Aorta (tissue), 5 donors: ENCODE results near the gene SCFD2. TPM values are rescaled to one million over a fixed set of nuclear protein-coding genes. Genes with fewer than 3 reads are reported as not detected.
A peak's percentile ranks its signal among the peaks of the same experiment; 100 is the strongest.

ENCODE experiments used
- ATAC-seq: fragments of 200-7000 bp; cut with Tn5 transposase; one replicate; pipeline ENCODE4 v1.9.1; 2022; ENCODE audit warnings: moderate library complexity; ENCODE audit not compliant: low FRiP score
- DNase-seq, 2 donors: peaks; one replicate each; pipeline ENCODE4 v3.0.0-alpha.2; 2020
- H3K27ac ChIP-seq, 2 donors: one replicate each; pipeline ENCODE4 v1.5.1; 2013; ENCODE audit warnings: low read length in 2 of 2, mild to moderate bottlenecking in 2 of 2, moderate library complexity in 2 of 2, control low read depth in 1 of 2, inconsistent platforms in 1 of 2, low read depth in 1 of 2
- H3K27me3 ChIP-seq, 2 donors: one replicate each; pipeline ENCODE4 v1.6.1; 2013; ENCODE audit warnings: control low read depth in 1 of 2, low read length in 1 of 2, mild to moderate bottlenecking in 1 of 2, moderate library complexity in 1 of 2; ENCODE audit not compliant: insufficient read depth in 2 of 2, control insufficient read depth in 1 of 2
- H3K36me3 ChIP-seq, 2 donors: one replicate each; pipeline ENCODE4 v1.6.1; 2013; ENCODE audit warnings: control low read depth in 1 of 2, low read length in 1 of 2, mild to moderate bottlenecking in 1 of 2; ENCODE audit not compliant: insufficient read depth in 2 of 2, control insufficient read depth in 1 of 2
- H3K4me1 ChIP-seq, 2 donors: one replicate each; pipeline ENCODE4 v1.6.1; 2013; ENCODE audit warnings: low read length in 2 of 2, control low read depth in 1 of 2, mild to moderate bottlenecking in 1 of 2, moderate library complexity in 1 of 2; ENCODE audit not compliant: insufficient read depth in 2 of 2, control insufficient read depth in 1 of 2
- H3K4me3 ChIP-seq, 2 donors: one replicate each; pipeline ENCODE4 v1.5.1; 2013; ENCODE audit warnings: low read length in 2 of 2, control low read depth in 1 of 2, mild to moderate bottlenecking in 1 of 2
- H3K9me3 ChIP-seq: one replicate; pipeline ENCODE4 v1.6.1; 2013; ENCODE audit warnings: mild to moderate bottlenecking, low read length; ENCODE audit not compliant: control insufficient read depth
- WGBS, 2 donors: extraction: QIAGEN DNeasy Blood & Tissue Kit; methylation state at CpG; one replicate each; pipeline ENCODE4 v1.1.7; 2013; 5-methylcytosine and 5-hydroxymethylcytosine counted together
- intact Hi-C, 2 donors: fragments of 100-400 bp; cut with DNase I; formaldehyde crosslinking; loops; one replicate each; pipeline versions ENCODE4 v1.14.2 to v1.15.0; 2022
- polyA plus RNA-seq, 2 donors: library from polyadenylated mRNA; stranded (reverse); fragments of 200-250 nt; gene quantifications; one replicate each; pipeline ENCODE4 v1.2.3, GENCODE V29; 2013
- total RNA-seq, 2 donors: library from RNA; stranded (reverse); fragmentation: NEBNext Ultra II Directional; extraction: Animal tissue kit (Norgen Biotek cat#: 25700); gene quantifications; one replicate each; pipeline ENCODE4 v1.2.1, GENCODE V29; 2021
- donor health status: healthy with polysubstance abuse.
- donor health status: Bipolar disorder and iron deficiency.
- donor health status: DM: no; HTN: no; CAD: no.
- donor health status: DM: no; HTN: no; CAD: no.
- donor health status: DM: yes; HTN: yes; CAD: no.

SCFD2 gene
- total and polyA plus RNA-seq, 4 donors: 3.5 to 19.2 (median 10.3) TPM

GRCh38 chr4:53128706-53129357 lies 237.0 kb downstream of the SCFD2 start:
- no peaks in the 10 kb centered on the region for H3K27me3 ChIP-seq
- no peaks in the 10 kb centered on the region for H3K36me3 ChIP-seq
- WGBS, 2 donors: 4 to 6% methylated on average over 2 of the region's 2 CpGs
- intact Hi-C loops: loop anchor here in 1 of 2 donors (10.0 kb wide), 1 partner anchor 104 kb away; no protein-coding TSS in a partner anchor
- H3K4me3 ChIP-seq: no peak overlapping the region
- DNase-seq (no peak), ATAC-seq (no peak)
- peaks cover 5 to 6% of the 10 kb centered on the region in 2 donors for H3K4me1 ChIP-seq
- no peak overlapping the region for H3K27ac ChIP-seq
- no peaks in the 10 kb centered on the region for H3K9me3 ChIP-seq

DNA sequence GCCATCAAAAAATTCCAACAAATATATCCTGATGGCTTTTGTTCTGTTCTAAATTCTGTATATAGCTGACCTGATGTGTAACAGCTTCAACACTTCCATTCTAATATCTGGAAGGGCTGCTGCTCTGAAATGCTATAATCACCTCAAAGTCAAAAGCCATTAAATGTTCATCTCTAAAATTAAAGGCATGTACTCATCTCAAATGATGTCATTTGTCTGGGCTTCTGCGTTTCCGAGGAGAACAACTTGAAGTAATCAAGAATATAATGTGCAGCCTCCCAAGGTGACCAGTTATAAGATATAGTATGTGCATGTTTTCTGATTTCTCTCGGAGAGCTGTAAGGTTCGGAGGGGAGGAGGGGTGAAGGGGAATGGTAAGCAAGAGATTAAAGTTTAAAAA lies 237.6 kb downstream of the SCFD2 start:
- Histone ChIP-seq H3K9me3 (no peaks in the 10 kb centered on the region), H3K4me1 (peaks cover 5 to 6% of the 10 kb centered on the region in 2 donors), H3K4me3 (no peak overlapping the region), H3K36me3 (no peaks in the 10 kb centered on the region), H3K27me3 (no peaks in the 10 kb centered on the region), H3K27ac (no peak overlapping the region)
- no peak for DNase-seq
- intact Hi-C loops: loop anchor here in 1 of 2 donors (10.0 kb wide), 1 partner anchor 103 kb away; no protein-coding TSS in a partner anchor
- no peak for ATAC-seq
- WGBS, 2 donors: 58 to 66% methylated on average over 4 of the region's 4 CpGs

DNA sequence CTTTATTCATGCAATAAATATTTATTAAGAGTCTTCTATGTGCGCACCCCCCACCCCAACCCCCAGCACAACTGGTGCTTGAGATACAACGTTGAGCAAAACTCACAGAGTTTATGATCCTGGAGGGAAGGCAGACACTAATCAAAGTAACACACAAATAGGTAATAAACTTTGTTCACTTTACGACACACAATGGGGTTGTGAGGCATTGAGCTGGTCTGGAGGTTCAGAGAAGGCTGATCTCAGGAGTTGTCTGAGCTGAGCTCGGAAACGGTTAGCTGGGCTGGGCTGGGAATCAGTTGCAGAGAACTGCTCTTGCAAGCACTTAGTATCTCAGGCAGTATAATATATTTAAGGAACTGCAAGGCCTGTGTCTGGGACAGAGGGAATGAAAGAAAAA lies 238.5 kb downstream of the SCFD2 start:
- Histone ChIP-seq H3K4me1 (peaks cover 5 to 6% of the 10 kb centered on the region in 2 donors), H3K9me3 (no peaks in the 10 kb centered on the region), H3K4me3 (no peak overlapping the region), H3K36me3 (no peaks in the 10 kb centered on the region), H3K27me3 (no peaks in the 10 kb centered on the region), H3K27ac (no peak overlapping the region)
- no peak for DNase-seq
- 90 to 93% methylated on average over 5 of the region's 5 CpGs for WGBS, 2 donors
- intact Hi-C loops: loop anchor here in 1 of 2 donors (10.0 kb wide), 1 partner anchor 103 kb away; no protein-coding TSS in a partner anchor
- no peak for ATAC-seq

- Histone ChIP-seq H3K4me3 (no peak overlapping the region), H3K27me3 (no peaks in the 10 kb centered on the region), H3K36me3 (no peaks in the 10 kb centered on the region), H3K27ac (no peak overlapping the region), H3K9me3 (no peaks in the 10 kb centered on the region), H3K4me1 (peaks cover 5 to 6% of the 10 kb centered on the region in 2 donors)
- intact Hi-C loops: loop anchor here in 1 of 2 donors (10.0 kb wide), 1 partner anchor 101 kb away; no protein-coding TSS in a partner anchor
- WGBS, 2 donors: 83 to 84% methylated on average over 5 of the region's 5 CpGs
- DNase-seq: no peak
- no peak for ATAC-seq
These were observed 239.8 kb downstream of the SCFD2 start for GRCh38 chr4:53126099-53126498.

DNA sequence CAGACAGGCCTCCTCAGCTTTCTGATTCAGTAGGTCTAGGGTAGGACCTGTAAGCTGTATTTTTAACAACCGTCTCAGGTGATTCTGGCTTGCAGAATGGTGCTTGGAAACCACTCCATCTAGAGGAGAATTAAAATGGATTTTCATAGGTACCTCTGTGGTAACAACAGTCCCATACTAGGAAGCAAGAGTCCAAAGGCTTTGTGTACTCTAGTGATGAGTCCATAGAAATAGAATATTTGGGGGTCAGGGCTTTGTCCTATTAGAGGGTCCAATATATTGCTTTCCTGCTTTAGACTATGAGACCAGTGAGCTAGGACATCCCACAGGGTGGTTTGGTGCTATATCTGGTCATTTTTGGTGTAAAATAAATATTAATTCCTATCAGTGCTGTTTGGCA lies 242.0 kb downstream of the SCFD2 start:
- intact Hi-C loops: loop anchor here in 1 of 2 donors (10.0 kb wide), 1 partner anchor 99 kb away; no protein-coding TSS in a partner anchor
- Histone ChIP-seq H3K27me3 (no peaks in the 10 kb centered on the region), H3K4me3 (no peak overlapping the region), H3K4me1 (peaks cover 0 to 6% of the 10 kb centered on the region in 2 donors), H3K27ac (no peak overlapping the region), H3K36me3 (no peaks in the 10 kb centered on the region), H3K9me3 (no peaks in the 10 kb centered on the region)
- 98 to 100% methylated on average over 1 of the region's 1 CpG for WGBS, 2 donors
- DNase-seq (no peak), ATAC-seq (no peak)

DNA sequence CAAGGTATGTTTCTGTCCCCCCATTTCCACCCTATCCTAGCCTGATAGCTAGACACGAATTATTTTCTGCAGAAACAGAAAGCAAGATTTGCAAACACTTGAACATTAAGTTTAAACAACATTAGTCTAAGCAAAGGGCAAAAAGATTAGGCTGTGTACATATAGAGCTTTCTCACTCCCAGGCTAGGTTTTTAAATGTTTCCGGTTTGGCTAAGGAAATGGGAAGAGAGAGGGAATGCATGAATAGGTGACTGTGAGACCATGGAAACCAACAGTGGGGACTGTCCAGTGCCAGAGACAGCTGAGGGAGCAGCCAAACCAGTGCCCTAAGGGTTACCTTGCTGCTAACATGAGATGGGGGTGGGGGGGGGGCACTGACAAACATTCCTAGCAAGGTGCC lies 242.7 kb downstream of the SCFD2 start:
- no peaks in the 10 kb centered on the region for H3K9me3 ChIP-seq
- ATAC-seq (no peak), DNase-seq (no peak)
- H3K27ac ChIP-seq: no peak overlapping the region
- WGBS, 2 donors: 78 to 80% methylated on average over 2 of the region's 2 CpGs
- no peaks in the 10 kb centered on the region for H3K36me3 ChIP-seq
- H3K4me3 ChIP-seq: no peak overlapping the region
- H3K4me1 ChIP-seq: peaks cover 0 to 6% of the 10 kb centered on the region in 2 donors
- no peaks in the 10 kb centered on the region for H3K27me3 ChIP-seq
- intact Hi-C loops: loop anchor here in 1 of 2 donors (10.0 kb wide), 1 partner anchor 98 kb away; no protein-coding TSS in a partner anchor

DNA sequence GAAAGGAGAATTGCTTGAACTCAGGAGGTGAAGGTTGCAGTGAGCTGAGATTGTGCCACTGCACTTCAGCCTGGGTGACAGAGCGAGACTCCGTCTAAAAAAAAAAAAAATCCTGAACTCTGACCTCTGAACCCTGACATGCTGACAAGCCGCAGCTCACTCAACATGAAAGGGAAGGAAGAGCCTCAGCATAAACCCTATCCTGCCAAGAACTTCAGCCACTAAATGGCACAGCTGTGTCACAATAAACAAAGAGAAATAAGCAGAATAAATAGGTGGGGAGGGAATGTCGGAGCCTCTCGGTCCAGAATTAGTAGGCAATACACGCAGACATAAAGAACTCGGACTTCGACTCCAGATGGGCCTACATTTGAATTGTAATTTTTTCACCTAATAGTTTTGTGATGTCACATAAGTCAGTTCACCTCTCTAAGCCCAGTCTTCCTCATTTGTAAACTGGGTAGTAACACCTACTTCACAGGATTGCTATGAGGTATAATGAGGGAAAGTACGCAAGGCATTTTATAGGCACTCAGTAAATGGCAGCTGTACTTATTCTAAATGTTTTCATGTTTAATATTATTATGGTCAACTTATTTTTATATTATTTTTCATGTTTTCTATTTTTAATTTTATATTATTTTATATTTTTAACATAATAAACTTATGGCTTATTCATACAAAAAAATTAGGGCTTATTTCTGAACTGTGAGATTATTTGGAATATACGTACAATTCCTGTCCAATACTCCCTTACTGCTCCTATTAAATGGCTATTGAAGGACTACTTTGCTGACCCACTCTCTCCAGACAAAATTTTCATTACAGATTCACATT lies 243.4 kb downstream of the SCFD2 start:
- Histone ChIP-seq H3K4me1 (peaks cover 0 to 6% of the 10 kb centered on the region in 2 donors), H3K27me3 (no peaks in the 10 kb centered on the region), H3K4me3 (no peak overlapping the region), H3K9me3 (no peaks in the 10 kb centered on the region), H3K27ac (peak overlapping the region in 1 of 2 donors; percentile 79), H3K36me3 (no peaks in the 10 kb centered on the region)
- intact Hi-C loops: loop anchor here in 1 of 2 donors (10.0 kb wide), 1 partner anchor 98 kb away; no protein-coding TSS in a partner anchor
- no peak for ATAC-seq
- 94 to 95% methylated on average over 10 of the region's 10 CpGs for WGBS, 2 donors
- no peak for DNase-seq

- Histone ChIP-seq H3K9me3 (no peaks in the 10 kb centered on the region), H3K27me3 (no peaks in the 10 kb centered on the region), H3K4me3 (no peak overlapping the region), H3K4me1 (peaks cover 0 to 5% of the 10 kb centered on the region in 2 donors), H3K36me3 (no peaks in the 10 kb centered on the region), H3K27ac (peak overlapping the region; percentile 22 to 91)
- intact Hi-C loops: loop anchor here in 1 of 2 donors (10.0 kb wide), 1 partner anchor 97 kb away; no protein-coding TSS in a partner anchor
- ATAC-seq (peak; percentile 70), DNase-seq (no peak)
- WGBS, 2 donors: 5 to 14% methylated on average over 6 of the region's 6 CpGs
These were observed 244.5 kb downstream of the SCFD2 start for GRCh38 chr4:53121264-53121865.
